IPS-20b (cell line): ENCODE results near the gene INTS11.

Source experiments
- H3K27ac ChIP-seq: one replicate; pipeline ENCODE4 v1.5.1; 2013; ENCODE audit warnings: low read length
- H3K27me3 ChIP-seq: 2 replicates; pipeline ENCODE4 v1.6.1; 2013; ENCODE audit warnings: mild to moderate bottlenecking, low read length, inconsistent platforms; ENCODE audit not compliant: insufficient read depth
- H3K36me3 ChIP-seq: 2 replicates; pipeline ENCODE4 v1.6.1; 2013; ENCODE audit warnings: low read depth, mild to moderate bottlenecking, inconsistent platforms, low read length, moderate library complexity; ENCODE audit not compliant: insufficient read depth
- H3K4me1 ChIP-seq: 2 replicates; pipeline ENCODE4 v1.6.1; 2013; ENCODE audit warnings: mild to moderate bottlenecking, control low read depth, inconsistent platforms, low read length, moderate library complexity; ENCODE audit not compliant: insufficient read depth
- H3K4me3 ChIP-seq: 2 replicates; pipeline ENCODE4 v1.5.1; 2013; ENCODE audit warnings: mild to moderate bottlenecking, low read length, inconsistent platforms
- H3K9ac ChIP-seq: 2 replicates; pipeline ENCODE4 v1.6.1; 2013; ENCODE audit warnings: low read depth, mild to moderate bottlenecking, inconsistent platforms, low read length, moderate library complexity
- H3K9me3 ChIP-seq: 2 replicates; pipeline ENCODE4 v1.6.1; 2013; ENCODE audit warnings: mild to moderate bottlenecking, low read depth, low read length, inconsistent platforms; ENCODE audit not compliant: insufficient read depth

Gene INTS11

GRCh38 chr1:1355416-1355815 is 31.0 kb upstream of the INTS11 start:
- H3K4me1 ChIP-seq = peaks cover 12% of the 10 kb centered on the region; the same call in 1 of the 2 replicates
- no peak overlapping the region for H3K4me3 ChIP-seq
- H3K36me3 ChIP-seq = no peaks in the 10 kb centered on the region
- peaks cover 22% of the 10 kb centered on the region for H3K27me3 ChIP-seq
- H3K27ac ChIP-seq = no peak overlapping the region
- H3K9ac ChIP-seq = no peak overlapping the region
- no peaks in the 10 kb centered on the region for H3K9me3 ChIP-seq

DNA sequence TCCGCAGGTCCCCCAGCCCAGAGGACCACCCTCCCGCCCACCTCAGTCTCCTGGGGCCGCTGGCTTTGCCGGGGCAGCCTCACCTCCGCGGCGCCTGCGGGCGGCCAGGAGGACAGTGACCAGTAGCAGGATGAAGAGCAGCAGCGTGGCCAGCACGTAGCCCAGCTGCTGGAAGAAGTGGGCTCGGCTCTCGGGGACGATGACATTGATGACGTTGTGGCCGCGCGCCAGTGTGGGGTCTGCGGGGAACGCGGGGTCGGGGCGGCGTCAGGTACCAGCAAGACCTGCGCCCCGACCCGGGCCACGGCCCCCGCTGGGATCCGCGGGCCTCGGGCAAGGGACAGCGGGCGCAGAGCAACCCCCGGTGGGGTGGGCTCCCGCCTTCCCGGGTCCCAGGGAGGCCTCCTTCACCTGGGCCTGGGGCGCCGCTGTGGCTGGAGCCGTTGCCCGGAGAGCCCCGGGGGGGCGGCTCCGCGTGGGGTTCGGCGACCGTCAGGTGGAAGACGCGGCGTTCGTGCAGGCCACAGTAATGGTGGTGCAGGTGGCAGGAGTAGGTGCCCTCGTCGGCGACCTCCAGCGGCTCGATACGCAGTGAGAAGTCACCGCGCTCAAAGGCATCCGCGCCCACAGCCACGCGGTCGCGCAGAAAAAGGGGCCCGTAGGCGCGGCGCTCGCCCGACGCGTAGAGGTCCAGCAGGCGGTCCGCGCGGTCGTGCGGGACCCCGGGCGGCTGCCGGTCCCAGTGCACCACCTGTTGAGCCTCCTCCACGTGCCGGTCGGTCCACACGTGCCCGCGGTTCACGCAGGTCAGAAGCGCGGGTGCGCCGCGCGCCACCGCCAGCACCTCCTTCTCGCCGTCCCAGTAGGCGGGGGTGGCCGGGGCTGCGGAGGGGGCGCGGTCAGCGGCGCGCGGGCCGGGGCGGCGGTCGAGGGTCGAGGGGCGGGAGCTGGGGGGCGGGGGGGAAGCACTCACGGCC is 30.1 kb upstream of the INTS11 start:
- H3K9me3 ChIP-seq = no peaks in the 10 kb centered on the region
- H3K36me3 ChIP-seq = no peaks in the 10 kb centered on the region
- H3K4me3 ChIP-seq = peak overlapping the region; percentile 59; the same call in 1 of the 2 replicates
- H3K4me1 ChIP-seq = peaks cover 12% of the 10 kb centered on the region; the same call in 1 of the 2 replicates
- H3K9ac ChIP-seq = peak overlapping the region; percentile 63; the same call in 1 of the 2 replicates
- H3K27me3 ChIP-seq = peaks cover 22% of the 10 kb centered on the region
- H3K27ac ChIP-seq = no peak overlapping the region

DNA sequence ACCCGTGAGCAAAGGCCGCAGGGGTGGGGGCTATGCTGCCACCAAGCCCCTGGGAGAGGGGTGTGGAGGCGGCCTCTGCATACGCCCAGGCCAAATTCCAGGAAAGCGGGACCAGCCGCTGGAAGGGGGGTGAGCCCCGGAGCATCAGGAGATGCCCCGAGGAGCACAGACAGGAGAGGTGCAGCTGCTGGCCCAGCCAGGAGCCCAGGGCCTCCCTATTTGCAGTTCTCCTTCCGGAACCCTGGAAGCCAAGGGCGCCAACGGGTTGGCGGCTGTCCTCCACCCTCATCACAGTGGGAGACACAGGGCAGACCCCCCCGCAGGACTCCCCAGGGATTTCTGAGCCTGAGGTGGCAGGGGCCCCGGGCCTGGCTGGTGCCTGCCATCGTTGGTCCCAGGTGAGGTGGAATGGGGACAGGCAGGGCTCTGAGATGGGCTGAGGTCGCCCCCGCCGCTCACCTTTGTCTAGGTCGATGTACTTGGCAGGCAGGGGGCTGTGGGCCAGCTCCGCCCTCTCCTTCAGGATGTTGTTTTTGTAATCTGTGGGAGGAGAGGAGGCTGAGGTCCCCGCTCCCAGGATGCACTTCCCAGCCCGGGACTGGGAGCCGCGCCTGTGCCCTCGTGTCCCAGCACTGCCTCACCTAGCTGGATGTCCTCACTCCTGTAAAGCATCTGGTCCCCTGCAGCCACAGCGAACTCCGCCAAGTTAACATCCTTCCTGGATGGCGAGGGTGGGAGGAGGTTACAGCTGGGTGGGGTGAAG is 29.1 kb upstream of the INTS11 start:
- Histone ChIP-seq H3K27me3 (peaks cover 22% of the 10 kb centered on the region), H3K4me3 (peak overlapping the region; percentile 59; the same call in 1 of the 2 replicates), H3K9me3 (no peaks in the 10 kb centered on the region), H3K4me1 (peaks cover 7% of the 10 kb centered on the region; the same call in 1 of the 2 replicates), H3K27ac (no peak overlapping the region), H3K9ac (peak overlapping the region; percentile 63; the same call in 1 of the 2 replicates), H3K36me3 (no peaks in the 10 kb centered on the region)

- Histone ChIP-seq H3K9me3 (no peaks in the 10 kb centered on the region), H3K27ac (no peak overlapping the region), H3K9ac (peak overlapping the region; percentile 63; the same call in 1 of the 2 replicates), H3K4me3 (no peak overlapping the region), H3K36me3 (no peaks in the 10 kb centered on the region), H3K4me1 (peaks cover 5% of the 10 kb centered on the region; the same call in 1 of the 2 replicates), H3K27me3 (peaks cover 22% of the 10 kb centered on the region)
Observed at GRCh38 chr1:1352786-1353388, 28.4 kb upstream of the INTS11 start.

- peaks cover 22% of the 10 kb centered on the region for H3K27me3 ChIP-seq
- peaks cover 2% of the 10 kb centered on the region; the same call in 1 of the 2 replicates for H3K4me1 ChIP-seq
- peak overlapping the region; percentile 47; the same call in 1 of the 2 replicates for H3K4me3 ChIP-seq
- H3K9ac ChIP-seq = peak overlapping the region; percentile 48; the same call in 1 of the 2 replicates
- no peak overlapping the region for H3K27ac ChIP-seq
- H3K9me3 ChIP-seq = no peaks in the 10 kb centered on the region
- H3K36me3 ChIP-seq = no peaks in the 10 kb centered on the region
Observed at GRCh38 chr1:1351511-1352427, 27.3 kb upstream of the INTS11 start.

- no peaks in the 10 kb centered on the region for H3K9me3 ChIP-seq
- H3K27me3 ChIP-seq = peaks cover 16% of the 10 kb centered on the region
- no peaks in the 10 kb centered on the region for H3K36me3 ChIP-seq
- peak within 1 kb of the TSS; percentile 70 for H3K4me3 ChIP-seq
- H3K4me1 ChIP-seq = peaks cover 2% of the 10 kb centered on the region; the same call in 1 of the 2 replicates
- H3K9ac ChIP-seq = peak within 1 kb of the TSS; percentile 79
- H3K27ac ChIP-seq = no peak within 1 kb of the TSS
Observed at GRCh38 chr1:1349256-1350012, 25.0 kb upstream of the INTS11 start, which contains the start of gene DVL1. DVL1 (minus strand) TSS chr1:1349418; CDS start chr1:1349065, 353 bp downstream.

- Histone ChIP-seq H3K4me1 (peaks cover 2% of the 10 kb centered on the region; the same call in 1 of the 2 replicates), H3K9me3 (no peaks in the 10 kb centered on the region), H3K27me3 (peaks cover 8% of the 10 kb centered on the region), H3K27ac (no peak overlapping the region), H3K9ac (peak overlapping the region; percentile 61), H3K4me3 (peak overlapping the region; percentile 69), H3K36me3 (no peaks in the 10 kb centered on the region)
Observed at GRCh38 chr1:1348420-1349255, 24.2 kb upstream of the INTS11 start.

DNA sequence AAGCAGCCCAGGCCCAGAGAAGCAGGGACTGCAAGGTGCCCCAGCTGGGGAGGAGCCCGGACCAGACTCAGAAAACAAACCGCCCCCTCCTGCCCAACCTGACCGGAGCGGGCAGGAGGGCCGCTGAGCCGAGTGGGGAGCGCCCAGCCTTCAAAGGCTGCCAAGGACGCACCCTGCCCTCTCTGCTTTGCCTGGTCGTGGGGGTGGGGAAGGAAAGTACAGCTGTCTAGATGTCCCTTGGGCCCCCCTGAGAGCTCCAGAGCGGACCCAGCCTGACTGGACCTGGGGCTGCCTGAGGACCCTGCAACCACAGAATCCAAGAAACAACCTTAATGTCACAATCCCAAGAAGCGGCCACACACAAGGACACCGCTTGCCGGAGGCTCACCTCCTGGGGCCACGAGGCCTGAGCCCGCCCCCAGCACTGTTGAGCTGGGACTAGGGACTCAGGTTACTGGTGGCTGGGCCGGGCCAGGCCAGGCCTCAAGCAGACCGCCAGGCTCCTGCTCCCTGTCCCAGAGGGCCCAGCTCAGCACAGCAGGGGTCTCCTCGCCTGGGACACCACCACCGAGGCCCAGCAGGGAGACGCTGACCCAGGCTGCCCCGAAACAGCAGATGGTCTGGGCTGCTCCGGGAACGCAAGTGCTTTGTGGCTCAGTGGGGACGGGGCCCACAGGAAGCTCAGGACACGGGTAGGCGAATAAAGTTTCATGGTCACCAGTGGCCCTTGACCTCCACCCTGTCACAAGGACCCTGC is 23.4 kb upstream of the INTS11 start:
- no peaks in the 10 kb centered on the region; the same call in 1 of the 2 replicates for H3K4me1 ChIP-seq
- H3K27ac ChIP-seq = no peak overlapping the region

DNA sequence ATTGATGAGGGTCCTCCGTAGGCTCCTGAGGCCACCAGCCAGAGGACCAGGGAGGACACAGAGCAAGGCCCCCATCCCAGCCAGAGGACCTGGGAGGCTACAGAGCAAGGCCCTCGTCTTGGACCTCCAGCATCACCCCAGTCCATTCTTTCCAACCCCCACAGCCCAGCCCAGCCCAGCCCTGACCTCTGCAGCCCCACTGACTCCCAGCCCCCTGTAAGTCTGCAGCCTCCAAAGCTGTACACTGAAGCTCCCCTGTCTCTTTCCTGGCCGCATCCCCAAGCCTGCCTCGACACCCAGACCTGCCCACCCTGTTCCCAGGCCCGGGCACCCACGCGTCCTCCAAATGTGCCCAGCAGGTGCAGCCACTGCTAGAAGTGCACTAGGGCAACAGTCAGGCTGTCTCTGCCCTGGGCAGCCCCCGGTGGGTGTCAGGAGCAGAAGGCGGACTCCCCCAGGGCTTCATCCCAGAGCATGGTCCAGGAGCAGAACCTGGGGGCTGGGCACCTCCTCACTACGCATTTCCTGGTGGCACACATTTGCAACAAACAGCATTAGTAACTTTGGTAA is 22.7 kb upstream of the INTS11 start:
- Histone ChIP-seq H3K27ac (no peak overlapping the region), H3K4me1 (no peaks in the 10 kb centered on the region; the same call in 1 of the 2 replicates), H3K9ac (no peak overlapping the region), H3K9me3 (no peaks in the 10 kb centered on the region), H3K27me3 (no peaks in the 10 kb centered on the region), H3K36me3 (no peaks in the 10 kb centered on the region), H3K4me3 (peak overlapping the region; percentile 69; the same call in 1 of the 2 replicates)

More for the DNA sequence above, 23.4 kb upstream of the INTS11 start:
- no peaks in the 10 kb centered on the region for H3K36me3 ChIP-seq
- H3K27me3 ChIP-seq = 0 out of 2 replicates have a peak, but pooled peaks cover under 1% of the 10 kb centered on the region
- peak overlapping the region; percentile 69 for H3K4me3 ChIP-seq
- H3K9ac ChIP-seq = peak overlapping the region; percentile 61
- H3K9me3 ChIP-seq = no peaks in the 10 kb centered on the region
